Measurements from ENCODE around the gene PMEL.

The PMEL gene

GRCh38 chr12:55972042-55972441, 6.2 kb upstream of the PMEL start:
- Histone ChIP-seq H3K4me1 (ENCODE audit: insufficient read depth, poor library complexity, severe bottlenecking) (peaks cover 15% of the 10 kb centered on the region), H3K27ac (ENCODE audit: poor library complexity, severe bottlenecking) (peak overlapping the region; percentile 86), H3K27me3 (ENCODE audit: insufficient read depth, poor library complexity, severe bottlenecking) (no peaks in the 10 kb centered on the region), H3K36me3 (ENCODE audit: low read depth) (peaks cover 45% of the 10 kb centered on the region), H3K4me3 (ENCODE audit: severe bottlenecking) (no peak overlapping the region), H3K9me3 (ENCODE audit: severe bottlenecking) (no peaks in the 10 kb centered on the region)
- TF ChIP-seq CTCF (IDR thresholded peaks at IDR 0.05; ENCODE audit: poor library complexity, severe bottlenecking) = no peak
- ATAC-seq (ENCODE audit: low read depth) = peak; percentile 12; the same call in 2 of the 3 replicates
- no peak for DNase-seq (ENCODE audit: low spot score)

- ATAC-seq (ENCODE audit: low read depth) = no peak
- H3K4me3 ChIP-seq (ENCODE audit: severe bottlenecking) = no peak overlapping the region
- peaks cover 20% of the 10 kb centered on the region for H3K4me1 ChIP-seq (ENCODE audit: insufficient read depth, poor library complexity, severe bottlenecking)
- no peak for DNase-seq (ENCODE audit: low spot score)
- no peak for TF ChIP-seq CTCF (IDR thresholded peaks at IDR 0.05; ENCODE audit: poor library complexity, severe bottlenecking)
- H3K9me3 ChIP-seq (ENCODE audit: severe bottlenecking) = no peaks in the 10 kb centered on the region
- peak overlapping the region; percentile 86 for H3K27ac ChIP-seq (ENCODE audit: poor library complexity, severe bottlenecking)
- no peaks in the 10 kb centered on the region for H3K27me3 ChIP-seq (ENCODE audit: insufficient read depth, poor library complexity, severe bottlenecking)
- H3K36me3 ChIP-seq (ENCODE audit: low read depth) = peaks cover 38% of the 10 kb centered on the region
These were observed 4.9 kb upstream of the PMEL start for GRCh38 chr12:55970775-55971174.

GRCh38 chr12:55969356-55969755, 3.5 kb upstream of the PMEL start:
- Histone ChIP-seq H3K9me3 (ENCODE audit: severe bottlenecking) (no peaks in the 10 kb centered on the region), H3K4me1 (ENCODE audit: insufficient read depth, poor library complexity, severe bottlenecking) (peaks cover 20% of the 10 kb centered on the region), H3K27ac (ENCODE audit: poor library complexity, severe bottlenecking) (peak overlapping the region; percentile 57), H3K4me3 (ENCODE audit: severe bottlenecking) (no peak overlapping the region), H3K36me3 (ENCODE audit: low read depth) (peaks cover 38% of the 10 kb centered on the region), H3K27me3 (ENCODE audit: insufficient read depth, poor library complexity, severe bottlenecking) (no peaks in the 10 kb centered on the region)
- ATAC-seq (ENCODE audit: low read depth) (no peak), DNase-seq (ENCODE audit: low spot score) (no peak)
- TF ChIP-seq CTCF (IDR thresholded peaks at IDR 0.05; ENCODE audit: poor library complexity, severe bottlenecking) = no peak

- TF ChIP-seq CTCF (IDR thresholded peaks at IDR 0.05; ENCODE audit: poor library complexity, severe bottlenecking) = no peak
- Histone ChIP-seq H3K27ac (ENCODE audit: poor library complexity, severe bottlenecking) (peak within 1 kb of the TSS; percentile 57), H3K27me3 (ENCODE audit: insufficient read depth, poor library complexity, severe bottlenecking) (no peaks in the 10 kb centered on the region), H3K4me1 (ENCODE audit: insufficient read depth, poor library complexity, severe bottlenecking) (peaks cover 12% of the 10 kb centered on the region), H3K36me3 (ENCODE audit: low read depth) (peaks cover 31% of the 10 kb centered on the region), H3K4me3 (ENCODE audit: severe bottlenecking) (peak within 1 kb of the TSS; percentile 92), H3K9me3 (ENCODE audit: severe bottlenecking) (no peaks in the 10 kb centered on the region)
- ATAC-seq (ENCODE audit: low read depth) = peak; percentile 85
- peak; percentile 91 for DNase-seq (ENCODE audit: low spot score)
These were observed 803 bp upstream of the PMEL start, which contains the start of gene CDK2 for GRCh38 chr12:55966408-55967281. Gene CDK2 (plus strand): TSS chr12:55966830. CDS start chr12:55967009, 179 bp downstream.

GRCh38 chr12:55965240-55965639, 602 bp downstream of the PMEL start:
- TF ChIP-seq CTCF (IDR thresholded peaks at IDR 0.05; ENCODE audit: poor library complexity, severe bottlenecking) = no peak
- DNase-seq (ENCODE audit: low spot score) (no peak), ATAC-seq (ENCODE audit: low read depth) (no peak)
- H3K36me3 ChIP-seq (ENCODE audit: low read depth) = peaks cover 24% of the 10 kb centered on the region
- H3K27me3 ChIP-seq (ENCODE audit: insufficient read depth, poor library complexity, severe bottlenecking) = no peaks in the 10 kb centered on the region
- no peaks in the 10 kb centered on the region for H3K9me3 ChIP-seq (ENCODE audit: severe bottlenecking)
- H3K4me3 ChIP-seq (ENCODE audit: severe bottlenecking) = no peak overlapping the region
- H3K4me1 ChIP-seq (ENCODE audit: insufficient read depth, poor library complexity, severe bottlenecking) = peaks cover 9% of the 10 kb centered on the region
- no peak overlapping the region for H3K27ac ChIP-seq (ENCODE audit: poor library complexity, severe bottlenecking)
